ENCODE data around the gene AP1S3.

The AP1S3 gene

GRCh38 chr2:223852281-223852795 is 15.0 kb upstream of the AP1S3 start:
- H3K9me3 Mint-ChIP-seq, result peaks cover 12% of the 10 kb centered on the region
- H3K4me1 Mint-ChIP-seq, result no peaks in the 10 kb centered on the region
- H3K36me3 Mint-ChIP-seq (ENCODE audit: low read depth), result peaks cover 46% of the 10 kb centered on the region
- H3K4me3 Mint-ChIP-seq, result no peak overlapping the region
- no peak for TF ChIP-seq CTCF (IDR thresholded peaks at IDR 0.05; ENCODE audit: unreplicated experiment in 3 of 3)
- no peak overlapping the region for H3K27ac Mint-ChIP-seq
- H3K27me3 Mint-ChIP-seq (ENCODE audit: low read depth), result no peaks in the 10 kb centered on the region

GRCh38 chr2:223847410-223847809 is 10.0 kb upstream of the AP1S3 start:
- Mint-ChIP-seq H3K4me1 (no peaks in the 10 kb centered on the region), H3K27me3 (ENCODE audit: low read depth) (no peaks in the 10 kb centered on the region), H3K27ac (no peak overlapping the region), H3K36me3 (ENCODE audit: low read depth) (peaks cover 42% of the 10 kb centered on the region), H3K9me3 (peaks cover 12% of the 10 kb centered on the region), H3K4me3 (no peak overlapping the region)
- TF ChIP-seq CTCF (IDR thresholded peaks at IDR 0.05; ENCODE audit: unreplicated experiment in 3 of 3), result no peak

- TF ChIP-seq CTCF (IDR thresholded peaks at IDR 0.05; ENCODE audit: unreplicated experiment in 3 of 3), result no peak
- no peak overlapping the region for H3K4me3 Mint-ChIP-seq
- H3K36me3 Mint-ChIP-seq (ENCODE audit: low read depth), result peaks cover 40% of the 10 kb centered on the region
- peaks cover 12% of the 10 kb centered on the region for H3K9me3 Mint-ChIP-seq
- H3K4me1 Mint-ChIP-seq, result no peaks in the 10 kb centered on the region
- H3K27me3 Mint-ChIP-seq (ENCODE audit: low read depth), result no peaks in the 10 kb centered on the region
- H3K27ac Mint-ChIP-seq, result no peak overlapping the region
These were observed 9.1 kb upstream of the AP1S3 start for GRCh38 chr2:223846515-223846914.

GRCh38 chr2:223841436-223842190 is 4.2 kb upstream of the AP1S3 start:
- Mint-ChIP-seq H3K27ac (no peak overlapping the region), H3K27me3 (ENCODE audit: low read depth) (peaks cover 15% of the 10 kb centered on the region), H3K36me3 (ENCODE audit: low read depth) (peaks cover under 1% of the 10 kb centered on the region), H3K4me3 (no peak overlapping the region), H3K4me1 (peaks cover 11% of the 10 kb centered on the region), H3K9me3 (no peaks in the 10 kb centered on the region)
- TF ChIP-seq CTCF (IDR thresholded peaks at IDR 0.05; ENCODE audit: unreplicated experiment in 3 of 3), result no peak

GRCh38 chr2:223835701-223836532 is 1.5 kb downstream of the AP1S3 start:
- Mint-ChIP-seq H3K4me3 (peak overlapping the region; percentile 85 to 96 (median 85)), H3K36me3 (ENCODE audit: low read depth) (no peaks in the 10 kb centered on the region), H3K27ac (no peak overlapping the region), H3K9me3 (no peaks in the 10 kb centered on the region), H3K27me3 (ENCODE audit: low read depth) (peaks cover 40% of the 10 kb centered on the region), H3K4me1 (peaks cover 12% of the 10 kb centered on the region)
- TF ChIP-seq CTCF (IDR thresholded peaks at IDR 0.05; ENCODE audit: unreplicated experiment in 3 of 3), result no peak
